CD4-positive, alpha-beta T cell treated with Interferon alpha-2 for 1 hour (primary cell): Measurements from ENCODE around the gene SPDYC.

ENCODE experiments used
- DNase-seq, 2 donors: peaks; one replicate each; pipeline ENCODE4 v3.0.0-alpha.2; 2020 to 2022

Gene SPDYC, protein sequence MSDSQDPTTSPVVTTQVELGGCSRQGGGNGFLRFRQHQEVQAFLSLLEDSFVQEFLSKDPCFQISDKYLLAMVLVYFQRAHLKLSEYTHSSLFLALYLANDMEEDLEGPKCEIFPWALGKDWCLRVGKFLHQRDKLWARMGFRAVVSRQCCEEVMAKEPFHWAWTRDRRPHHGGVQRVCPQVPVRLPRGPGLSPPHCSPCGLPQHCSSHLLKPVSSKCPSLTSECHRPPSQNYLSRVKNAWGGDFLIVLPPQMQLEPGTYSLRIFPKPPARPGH

DNA sequence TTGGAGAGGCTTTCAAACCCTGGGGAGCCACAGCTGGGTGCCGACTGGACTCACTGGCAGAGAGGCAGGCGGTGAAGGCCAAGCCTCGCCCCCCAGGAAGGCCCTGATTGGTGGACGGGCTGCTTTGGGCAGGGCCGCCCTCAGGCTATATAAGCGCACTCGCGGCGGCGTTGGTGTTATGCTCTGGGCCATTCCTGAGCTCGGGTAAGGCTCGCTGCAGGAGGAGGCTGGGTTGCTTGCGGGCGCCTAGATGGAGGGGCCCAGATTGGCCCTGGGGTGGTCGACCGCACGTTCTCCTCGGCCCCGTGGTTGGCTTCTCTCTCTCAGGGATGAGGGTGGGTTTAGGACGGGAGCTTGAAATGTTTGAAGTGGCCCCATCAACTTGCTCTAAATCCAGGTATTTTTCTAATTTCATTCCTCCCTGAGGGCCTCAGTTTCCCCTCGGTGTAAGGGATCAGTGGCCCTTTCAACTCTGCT, at the start of gene SPDYC:
Gene SPDYC, plus strand, starts transcription at position 176 of the 477 bp plus-strand sequence. CDS start 1,125 bp downstream, outside the sequence.
- DNase-seq: no peak

DNA sequence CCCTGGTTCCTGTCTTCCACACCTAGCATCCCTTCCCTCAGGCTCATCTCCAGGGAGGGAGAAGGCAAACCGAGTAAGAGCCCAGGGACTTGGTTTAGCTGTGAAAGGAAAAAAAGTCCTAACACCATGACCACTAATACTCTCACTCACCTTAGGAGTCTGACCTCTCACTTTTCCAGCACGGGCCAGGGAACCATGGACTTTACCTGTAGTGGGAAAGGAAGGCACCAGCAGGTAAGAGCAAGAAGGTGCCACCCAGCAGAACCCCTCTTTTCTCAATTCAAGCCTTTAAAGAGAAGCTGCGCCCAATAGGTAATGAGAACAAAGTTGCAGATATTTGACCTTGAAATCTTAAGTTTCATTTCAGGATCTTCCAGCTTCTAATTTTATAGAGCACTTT, 49.2 kb upstream of the SPDYC start:
- DNase-seq: no peak

DNA sequence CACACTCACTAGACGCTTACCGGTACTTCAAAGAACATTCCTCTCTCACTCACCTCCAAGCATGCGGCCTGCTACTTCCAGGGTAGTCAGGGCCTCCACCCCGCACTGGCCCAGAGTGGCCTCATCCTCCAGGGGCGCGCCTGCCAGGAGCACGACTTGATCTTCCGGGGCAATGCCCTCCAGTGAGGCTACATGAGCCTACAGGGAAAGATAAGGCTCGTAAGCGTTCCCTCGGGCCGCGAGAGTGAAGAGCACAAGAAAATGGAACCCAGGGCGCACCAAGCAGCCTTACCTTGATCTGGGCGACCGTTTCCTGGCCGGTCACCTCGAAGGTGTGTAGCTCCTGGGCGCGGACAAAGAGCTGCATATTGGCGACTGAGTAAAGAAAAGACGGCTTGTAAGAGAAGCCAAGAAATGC, 48.6 kb upstream of the SPDYC start:
- peak; percentile 24 to 55 for DNase-seq

DNA sequence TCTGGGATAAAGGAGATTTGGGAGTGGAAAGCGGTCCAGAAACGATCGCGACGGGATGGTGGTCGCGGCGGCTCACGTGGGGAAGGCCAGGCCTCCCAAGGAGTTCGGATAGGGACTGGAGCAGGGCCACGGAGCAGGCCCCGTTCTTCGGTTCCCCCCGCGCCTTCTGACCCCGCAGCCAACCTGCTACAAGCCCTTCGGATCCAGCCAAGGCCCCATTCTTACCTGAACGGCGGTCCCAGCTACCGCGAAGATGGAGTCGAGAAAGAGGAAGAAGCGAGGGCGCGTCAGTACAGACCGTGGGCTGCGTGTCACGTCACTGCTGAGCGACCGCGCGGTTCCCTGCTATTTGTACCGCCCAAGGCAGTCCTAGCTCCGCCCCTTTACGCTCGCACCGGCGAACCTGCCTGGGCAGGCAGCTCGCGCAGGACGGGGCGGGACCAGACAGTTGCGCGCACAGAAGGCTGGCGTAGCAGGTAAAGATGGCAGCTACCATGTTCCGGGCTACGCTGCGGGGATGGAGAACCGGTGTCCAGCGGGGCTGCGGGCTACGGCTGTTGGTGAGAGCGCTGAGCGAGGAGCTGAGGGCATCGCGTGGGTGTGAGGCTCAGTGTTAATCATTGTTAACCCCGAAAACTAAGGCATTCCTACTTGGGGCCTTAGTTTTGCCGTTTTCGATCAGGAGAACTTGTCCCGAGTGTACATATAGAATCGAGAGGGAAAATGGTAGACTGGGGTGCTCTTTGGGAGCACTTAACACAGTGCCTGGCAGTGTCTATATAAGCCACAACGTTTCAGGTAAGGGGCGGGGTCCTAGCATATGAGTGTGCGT, 48.0 kb upstream of the SPDYC start, which contains the start of the genes FAU and MRPL49:
Gene FAU, minus strand, starts transcription at position 270 of the 832 bp plus-strand sequence. CDS start 321 bp downstream, outside the sequence.
Gene MRPL49, plus strand, starts transcription at position 457 of the 832 bp plus-strand sequence. Its CDS starts 26 bp downstream, at position 483.
- DNase-seq: peak; percentile 98 to 99

DNA sequence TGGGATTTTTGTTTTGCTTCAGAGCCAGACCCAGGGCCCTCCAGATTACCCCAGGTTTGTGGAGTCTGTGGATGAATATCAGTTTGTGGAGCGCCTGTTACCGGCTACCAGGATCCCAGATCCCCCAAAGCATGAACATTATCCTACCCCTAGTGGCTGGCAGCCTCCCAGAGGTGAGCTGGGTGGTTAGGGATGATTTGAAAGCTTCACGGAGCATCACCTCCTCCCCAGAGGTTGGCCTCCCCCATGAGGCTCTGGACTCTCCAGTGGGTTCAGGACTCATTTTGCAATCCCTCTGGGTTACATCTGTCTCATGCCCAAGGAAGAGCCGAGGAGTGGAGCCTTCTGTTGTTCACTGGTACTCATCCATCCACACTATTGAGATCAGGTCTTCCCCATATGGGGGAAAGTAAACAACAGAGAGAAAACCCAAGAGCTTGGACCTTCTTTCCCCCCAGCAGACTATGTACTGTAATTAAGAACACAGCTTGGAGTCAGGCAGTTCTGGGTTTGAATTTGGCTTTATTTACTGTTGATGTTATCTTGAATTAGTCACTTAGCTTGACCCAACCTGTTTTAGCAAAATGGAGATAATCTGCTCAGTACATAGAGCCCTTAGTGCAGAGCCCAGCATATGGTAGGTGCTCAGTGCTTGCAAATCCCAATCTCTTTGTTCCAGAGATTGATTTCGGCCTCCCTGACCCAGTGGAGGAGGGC, 45.4 kb upstream of the SPDYC start:
- DNase-seq: no peak

DNA sequence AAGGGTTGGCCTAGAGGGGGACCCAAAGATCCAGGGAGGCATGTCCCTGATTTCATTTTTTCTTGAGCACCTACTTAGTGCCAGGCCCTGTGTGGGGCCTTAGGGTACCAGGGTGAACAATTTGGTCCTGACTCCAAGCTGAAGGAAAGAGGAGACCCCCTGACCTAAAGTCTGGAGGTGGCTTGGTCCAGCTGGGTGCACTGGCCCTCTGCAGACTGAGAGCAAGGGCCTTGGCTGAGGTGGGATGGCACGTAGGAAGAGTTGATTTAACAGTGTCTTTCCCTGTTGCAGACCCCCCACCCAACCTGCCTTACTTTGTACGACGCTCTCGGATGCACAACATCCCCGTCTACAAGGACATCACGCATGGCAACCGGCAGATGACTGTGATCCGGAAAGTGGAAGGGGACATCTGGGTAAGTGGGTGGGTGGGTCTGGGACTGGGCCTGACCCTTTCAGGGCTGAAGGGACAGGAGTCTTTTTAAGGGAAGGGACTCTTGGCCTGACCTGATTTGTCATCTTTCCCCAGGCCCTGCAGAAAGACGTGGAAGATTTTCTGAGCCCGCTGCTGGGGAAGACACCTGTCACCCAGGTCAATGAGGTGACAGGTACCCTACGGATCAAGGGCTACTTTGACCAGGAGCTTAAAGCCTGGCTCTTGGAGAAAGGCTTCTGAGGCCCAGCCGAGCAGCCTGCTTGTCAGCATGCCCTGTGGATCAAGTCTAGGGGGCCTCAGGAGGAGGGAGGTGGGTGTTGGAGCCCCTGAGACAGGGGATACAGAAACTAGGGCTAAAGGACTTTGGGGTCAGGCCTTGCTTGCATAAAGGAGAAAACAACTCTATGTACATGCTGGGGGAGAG, 44.6 kb upstream of the SPDYC start:
- no peak for DNase-seq

DNA sequence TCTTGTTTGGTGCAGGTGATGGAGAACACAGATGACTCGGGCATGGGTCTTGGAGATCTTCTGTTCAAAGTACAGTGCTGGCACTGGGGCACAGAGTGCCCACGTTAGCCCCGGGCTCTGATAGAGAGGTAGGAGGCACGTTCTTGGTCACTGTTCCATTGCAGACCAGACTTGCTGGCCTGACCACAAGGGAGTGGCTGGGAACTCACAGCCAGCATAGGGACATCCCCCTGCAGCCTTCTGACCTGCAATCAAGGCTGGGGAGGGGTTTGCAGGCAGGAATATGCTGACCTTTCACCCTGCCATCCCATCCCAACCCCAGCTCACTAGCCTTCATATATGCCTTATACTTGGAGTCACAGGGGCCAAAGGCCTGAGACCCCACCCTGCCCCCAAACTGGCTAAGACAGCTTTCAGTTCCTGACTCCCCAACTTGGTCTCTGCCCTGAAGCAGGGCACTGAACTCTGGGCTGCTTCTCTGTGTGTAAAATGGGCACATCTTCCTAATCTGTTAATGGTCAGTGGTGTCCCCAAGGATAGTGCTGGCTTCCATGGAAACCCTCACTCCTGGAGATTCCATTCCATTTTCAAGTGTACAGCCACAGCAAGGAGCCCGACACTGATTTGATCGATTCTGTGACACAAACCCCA, 43.3 kb upstream of the SPDYC start:
- no peak for DNase-seq

DNA sequence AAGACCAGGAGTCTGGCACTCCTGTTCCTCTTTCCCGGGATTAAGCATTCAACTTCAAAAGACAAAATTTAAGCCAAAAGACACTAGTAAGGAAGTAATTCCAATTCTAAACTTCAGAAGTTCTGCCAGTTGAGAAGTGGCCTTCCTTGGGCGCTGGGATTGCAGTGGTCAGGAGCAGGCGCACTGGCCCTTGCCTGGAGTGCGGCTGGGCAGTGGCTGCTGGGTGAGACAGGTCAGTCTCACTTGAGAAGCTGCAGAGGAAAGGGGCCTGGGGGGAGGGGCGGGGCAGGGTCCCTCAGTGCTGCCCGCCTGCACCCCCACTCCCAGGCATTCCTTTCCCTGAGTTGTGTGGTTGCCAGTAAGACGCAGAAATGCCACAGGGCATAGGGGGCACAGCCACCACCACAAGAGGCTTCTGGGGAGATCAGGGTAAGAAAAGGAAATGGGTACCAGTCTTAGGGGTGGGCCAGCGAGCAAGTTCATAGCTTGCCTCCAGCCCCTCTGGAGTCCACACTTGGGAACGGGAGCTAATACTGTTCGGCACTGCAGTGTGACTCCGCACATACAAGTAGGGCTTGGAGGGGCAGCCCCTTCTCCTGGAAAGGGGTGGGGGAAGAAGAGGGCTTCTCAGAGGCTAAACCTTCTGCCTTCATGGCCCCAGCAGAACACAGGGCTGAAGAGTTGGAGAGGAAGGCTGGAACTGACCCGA, 42.4 kb upstream of the SPDYC start:
- no peak for DNase-seq

DNA sequence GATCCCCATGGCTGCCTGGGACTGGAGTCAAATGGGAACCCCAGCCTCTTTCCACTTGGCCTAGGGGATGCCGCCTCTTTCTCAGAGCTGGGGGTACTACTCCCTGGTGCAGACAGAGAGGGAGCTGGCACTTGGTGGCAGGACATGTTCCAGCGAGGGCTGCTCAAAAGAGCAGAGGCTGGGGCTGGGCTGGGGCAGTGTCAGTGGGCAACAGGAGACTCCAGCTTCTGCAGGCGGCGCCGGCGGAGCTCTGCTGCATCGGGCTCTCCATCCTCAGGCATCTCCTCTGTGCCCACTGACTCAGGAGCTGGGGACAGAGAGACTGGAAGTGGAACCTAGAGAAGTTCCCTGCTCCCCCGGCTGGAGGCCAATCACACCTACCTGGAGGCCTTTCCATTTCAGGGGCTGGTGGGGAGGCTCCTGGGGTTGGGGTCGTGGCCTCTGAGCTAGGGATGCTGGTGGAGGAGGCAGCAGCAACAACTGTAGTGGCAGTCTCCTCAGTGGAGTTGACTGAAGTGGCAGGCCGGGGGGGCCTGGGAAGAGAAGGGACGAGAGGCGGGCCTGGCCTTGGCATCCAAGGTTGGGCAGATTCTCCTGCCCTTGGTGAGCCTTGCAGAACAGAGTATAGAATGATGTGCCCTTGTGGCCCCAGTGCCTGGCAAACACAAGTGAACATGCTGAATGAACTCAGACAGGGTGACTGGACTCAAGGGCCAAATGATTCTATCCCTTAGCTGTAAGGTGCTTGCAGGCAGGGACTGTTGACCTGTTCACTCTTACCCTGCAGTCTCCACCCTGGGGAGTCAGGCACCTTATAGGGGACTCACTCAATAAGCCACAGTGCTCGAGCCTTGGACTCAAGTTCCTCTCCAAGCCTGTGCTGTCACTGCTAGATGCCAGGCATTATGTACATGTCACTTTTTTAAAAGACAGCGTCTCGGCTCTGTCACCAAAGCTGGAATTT, 41.6 kb upstream of the SPDYC start:
- DNase-seq: no peak

DNA sequence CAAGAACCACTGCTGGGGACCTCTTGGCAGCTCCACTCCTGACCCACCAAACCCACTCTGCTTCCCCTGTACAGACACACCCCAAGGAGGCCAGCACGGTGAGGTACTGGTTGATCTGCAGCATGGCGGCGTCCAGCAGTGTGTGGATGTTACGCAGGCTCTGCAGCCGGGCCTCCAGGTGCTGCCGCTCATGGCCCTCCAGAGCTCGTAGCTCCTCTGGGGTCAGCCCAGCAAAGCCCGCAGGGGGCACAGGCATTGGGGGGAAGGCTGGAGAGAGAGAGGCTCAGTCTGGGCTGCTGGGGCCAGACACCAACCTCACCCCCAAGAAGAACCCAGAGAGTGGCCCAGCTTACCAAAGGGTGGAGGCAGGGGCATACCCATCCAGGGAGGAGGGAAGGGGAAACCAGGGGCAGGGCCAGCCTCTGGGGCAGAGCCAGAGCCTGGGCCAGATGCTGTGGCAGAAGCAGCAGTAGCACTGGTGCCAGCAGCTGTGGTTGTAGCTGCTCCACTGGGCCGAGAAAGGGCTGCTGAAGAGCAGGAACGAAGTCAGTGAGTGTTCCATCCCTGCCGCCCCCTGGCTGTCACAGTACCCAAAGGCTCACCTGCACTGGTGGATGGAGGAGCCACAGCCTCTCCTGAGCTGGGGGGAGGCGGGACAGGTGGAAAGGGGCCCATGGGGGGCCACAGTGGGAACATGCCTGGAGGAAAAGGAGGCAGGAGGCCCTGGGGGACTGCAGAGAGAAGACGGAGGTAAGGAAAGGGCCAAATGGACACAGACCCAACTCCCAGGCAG, 40.2 kb upstream of the SPDYC start:
- DNase-seq: peak in 1 of 2 donors; percentile 15

DNA sequence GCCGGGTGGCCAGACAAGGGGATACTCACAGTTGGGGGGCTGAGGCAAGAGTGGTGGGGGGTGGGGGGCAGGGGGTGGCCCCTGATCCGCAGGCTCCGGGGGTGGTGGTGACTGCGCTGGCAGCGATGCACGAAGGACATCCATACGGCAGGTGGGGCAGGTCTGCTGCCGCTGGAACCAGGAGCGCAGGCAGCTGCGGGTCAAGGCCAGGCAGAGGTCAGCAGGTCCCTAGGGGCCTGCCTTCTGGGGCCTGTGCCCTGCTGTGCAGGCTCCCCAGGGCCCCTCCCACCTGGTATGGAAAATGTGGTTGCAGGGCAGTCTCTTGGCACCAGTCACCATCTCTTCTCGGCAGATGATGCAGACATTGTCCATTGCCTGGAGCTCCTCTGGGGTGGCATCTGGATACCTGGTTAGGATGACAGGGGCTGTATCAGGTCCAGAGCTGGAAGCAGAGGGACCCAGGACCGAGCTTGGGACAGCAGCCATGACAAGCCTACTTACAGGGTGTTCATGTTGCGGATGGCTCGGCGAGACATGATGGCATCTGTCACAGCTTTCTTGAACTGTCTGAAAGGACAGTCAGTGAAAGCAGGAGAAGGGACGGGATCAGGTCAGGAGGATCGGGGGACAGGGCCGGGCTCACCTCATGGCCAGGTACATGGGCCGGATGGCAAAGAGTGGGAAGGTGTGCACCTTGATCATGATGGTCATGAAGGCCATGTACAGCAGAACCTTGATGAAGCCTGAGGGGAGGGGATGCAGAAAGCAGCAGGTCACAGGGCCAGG, 39.2 kb upstream of the SPDYC start:
- no peak for DNase-seq

DNA sequence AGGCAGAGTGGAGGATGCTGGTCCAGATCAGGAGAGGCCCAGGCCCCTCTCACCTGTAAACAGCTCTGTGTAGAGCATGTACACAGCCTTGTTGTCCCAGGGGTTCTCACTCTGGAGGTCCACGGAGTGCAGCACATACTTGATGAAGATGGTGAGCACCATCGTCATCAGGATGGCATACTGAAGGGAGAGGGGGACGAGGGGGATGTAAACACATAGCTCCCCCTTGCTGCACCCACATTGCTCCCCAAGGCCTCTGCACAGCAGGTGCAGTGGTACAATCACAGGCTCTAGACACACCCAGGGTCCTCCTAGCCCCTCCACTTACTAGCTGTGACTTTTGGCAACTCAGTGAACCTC, 38.6 kb upstream of the SPDYC start:
- DNase-seq: no peak

DNA sequence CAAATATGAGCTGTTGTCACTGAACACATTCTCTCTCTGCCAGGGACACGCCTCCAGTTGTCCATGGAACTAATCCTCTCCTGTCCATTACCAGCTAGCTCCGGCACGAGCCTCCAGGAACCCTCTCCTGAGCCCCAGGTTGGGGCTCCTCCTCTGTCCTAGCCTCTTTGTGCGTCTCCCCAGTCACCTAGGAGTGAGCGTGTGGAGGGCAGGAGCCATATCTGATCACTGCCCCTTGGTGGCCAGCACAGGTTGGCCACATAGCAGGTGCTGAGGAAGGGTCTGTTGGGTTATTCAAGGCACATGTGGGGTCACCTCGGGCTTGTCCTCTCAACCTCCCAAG, 38.2 kb upstream of the SPDYC start:
- no peak for DNase-seq

DNA sequence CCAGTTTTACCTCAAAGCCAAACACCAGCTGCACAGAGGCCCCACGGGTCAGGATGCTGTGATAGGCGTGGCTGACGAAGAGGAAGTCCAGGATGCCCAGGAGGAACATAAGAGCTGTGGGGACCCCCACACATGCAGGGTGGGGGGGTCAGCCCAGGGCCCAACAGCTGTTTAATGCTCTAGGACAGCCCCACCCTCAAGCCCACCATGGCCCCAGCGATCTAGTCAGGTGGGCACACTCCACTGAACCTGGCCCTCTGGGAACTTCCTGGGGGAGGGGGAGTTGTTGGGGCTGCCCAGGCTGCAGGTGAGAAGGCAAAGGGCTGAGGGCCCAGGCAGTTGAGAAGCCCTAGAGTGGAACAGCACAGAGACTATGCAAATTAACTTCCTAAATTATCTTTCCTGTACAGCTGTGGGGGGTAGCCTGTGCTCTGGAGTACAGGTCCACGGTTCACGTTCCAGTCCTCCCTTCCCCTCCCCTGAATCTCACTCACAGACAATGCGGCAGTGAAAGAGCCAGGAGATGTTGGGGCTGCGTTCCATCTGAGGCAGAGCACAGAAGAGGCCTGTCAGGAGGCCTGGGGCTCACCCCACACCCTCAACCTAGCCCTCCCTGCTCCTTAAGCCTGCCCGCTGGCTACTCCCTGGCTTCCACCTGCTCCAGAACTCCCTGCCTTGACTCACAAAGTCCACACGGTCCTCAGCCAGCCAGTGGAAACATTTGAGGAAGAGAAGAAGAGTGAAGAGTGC, 37.6 kb upstream of the SPDYC start:
- peak in 1 of 2 donors; percentile 46 for DNase-seq

DNA sequence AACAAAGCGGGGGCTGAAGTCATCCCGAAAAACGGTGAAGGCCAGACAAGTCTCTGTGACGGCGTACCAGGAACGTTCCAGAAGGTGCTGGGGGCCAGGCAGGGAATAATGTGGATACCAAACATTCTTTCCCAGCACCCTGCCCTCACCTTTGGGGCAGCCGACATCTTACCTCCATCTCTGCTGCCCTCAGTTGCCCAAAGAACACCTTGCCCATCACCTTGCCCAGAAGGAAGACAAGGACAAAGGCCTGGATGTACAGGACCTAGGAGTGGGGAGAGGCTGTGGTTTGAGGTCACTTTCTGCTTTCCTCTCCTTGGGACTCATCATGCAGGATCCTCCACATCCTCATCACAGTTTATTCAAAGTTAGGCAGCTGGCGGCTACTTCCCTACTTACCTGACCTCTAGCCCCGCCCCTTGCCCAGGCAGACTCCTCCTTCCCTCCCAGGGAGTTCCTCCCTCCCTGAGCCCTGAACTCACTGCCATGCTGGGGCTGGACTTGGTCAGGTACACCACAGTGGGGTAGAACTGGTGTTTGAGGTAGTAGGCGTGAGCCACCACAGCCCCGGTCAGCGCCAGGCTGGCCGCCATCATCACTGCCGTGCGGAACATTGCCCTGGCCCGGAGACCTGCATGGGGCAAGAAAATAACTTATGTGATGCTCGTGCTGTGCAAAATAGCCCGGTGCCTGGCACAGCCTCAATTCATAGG, 36.9 kb upstream of the SPDYC start:
- peak; percentile 60 for DNase-seq

DNA sequence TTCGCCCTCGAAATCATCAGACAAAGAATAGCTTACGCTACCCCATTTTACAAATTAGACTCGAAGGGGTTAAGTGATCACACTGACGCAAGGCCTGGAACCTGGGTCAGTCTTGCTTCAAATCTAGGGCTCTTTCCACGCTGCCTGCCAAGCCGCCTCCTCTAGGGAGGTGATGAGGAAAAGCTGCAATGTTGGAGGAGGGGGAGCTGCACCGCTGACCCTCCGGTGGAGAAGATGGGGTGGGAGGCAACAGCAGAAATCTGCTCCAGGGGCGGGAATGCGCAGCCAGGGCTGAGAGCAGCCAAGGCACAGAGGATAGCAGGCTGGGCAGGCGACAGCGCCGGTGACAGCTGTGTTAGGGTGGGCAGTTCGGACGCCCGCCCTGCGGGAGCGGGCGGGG, 36.3 kb upstream of the SPDYC start:
- DNase-seq: no peak
